OCI-M2 (cell line): ENCODE results near the gene PCGF5.
"Not testable (repeated sequence)": the region's sequence is repeated elsewhere in the genome, so short reads cannot be mapped to it uniquely, and the experiment has no call there.

Experiments
- DNase-seq: peaks from one replicate; lab custom pipeline; 2025; ENCODE audit not compliant: unreplicated experiment; lab: John Stamatoyannopoulos, UW

PCGF5 gene

GRCh38 chr10:91208642-91209041 lies 11.8 kb upstream of the PCGF5 start:
- no peak for DNase-seq

GRCh38 chr10:91210014-91210413 lies 10.4 kb upstream of the PCGF5 start:
- DNase-seq: no peak

GRCh38 chr10:91210435-91210834 lies 10.0 kb upstream of the PCGF5 start:
- no peak for DNase-seq

- DNase-seq: no peak
Measured at GRCh38 chr10:91211675-91212074, 8.8 kb upstream of the PCGF5 start.

GRCh38 chr10:91214911-91215310 lies 5.6 kb upstream of the PCGF5 start:
- no peak for DNase-seq

GRCh38 chr10:91215384-91215783 lies 5.1 kb upstream of the PCGF5 start:
- DNase-seq: no peak

- DNase-seq: no peak
Measured at GRCh38 chr10:91219371-91220193, 881 bp upstream of the PCGF5 start.

GRCh38 chr10:91220954-91221675 lies 652 bp downstream of the PCGF5 start:
- DNase-seq: no peak

GRCh38 chr10:91226093-91226492 lies 5.6 kb downstream of the PCGF5 start:
- DNase-seq: no peak

- no peak for DNase-seq
Measured at GRCh38 chr10:91227576-91227975, 7.1 kb downstream of the PCGF5 start.

GRCh38 chr10:91229683-91230082 lies 9.2 kb downstream of the PCGF5 start:
- no peak for DNase-seq

- no peak for DNase-seq
Measured at GRCh38 chr10:91238191-91238590, 17.7 kb downstream of the PCGF5 start.

GRCh38 chr10:91239789-91240188 lies 19.3 kb downstream of the PCGF5 start:
- DNase-seq: no peak

GRCh38 chr10:91242940-91243339 lies 22.5 kb downstream of the PCGF5 start:
- DNase-seq: no peak

GRCh38 chr10:91247360-91248111 lies 27.1 kb downstream of the PCGF5 start:
- DNase-seq: no peak

- no peak for DNase-seq
Measured at GRCh38 chr10:91249700-91250099, 29.2 kb downstream of the PCGF5 start.

GRCh38 chr10:91250341-91250740 lies 29.9 kb downstream of the PCGF5 start:
- no peak for DNase-seq

- no peak for DNase-seq
Measured at GRCh38 chr10:91251430-91252056, 31.1 kb downstream of the PCGF5 start.

GRCh38 chr10:91253300-91253699 lies 32.8 kb downstream of the PCGF5 start:
- no peak for DNase-seq

GRCh38 chr10:91257310-91257709 lies 36.8 kb downstream of the PCGF5 start:
- DNase-seq: no peak

GRCh38 chr10:91260417-91260816 lies 40.0 kb downstream of the PCGF5 start:
- DNase-seq: not testable (repeated sequence)
